A673 (cell line): ENCODE data around the gene RNGTT.

Experiments
- EZH2 ChIP-seq: fragments of 200-600 bp; sonication (generic); IDR thresholded peaks from 2 replicates; pipeline ENCODE4 v1.6.1; 2017; ENCODE audit warnings: borderline replicate concordance, low read depth, mild to moderate bottlenecking, mixed read lengths, antibody characterized with exemption, low read length; ENCODE audit not compliant: poor library complexity, severe bottlenecking
- TF ChIP-seq, protein P1 (sequence below): fragments of 300-800, 200-600 bp; sonication (generic); conservative IDR thresholded peaks from 2 replicates; pipeline ENCODE4 v1.5.1; 2017; ENCODE audit warnings: low read depth, mild to moderate bottlenecking, antibody characterized with exemption, low read length, moderate library complexity, mixed read lengths

DNA sequence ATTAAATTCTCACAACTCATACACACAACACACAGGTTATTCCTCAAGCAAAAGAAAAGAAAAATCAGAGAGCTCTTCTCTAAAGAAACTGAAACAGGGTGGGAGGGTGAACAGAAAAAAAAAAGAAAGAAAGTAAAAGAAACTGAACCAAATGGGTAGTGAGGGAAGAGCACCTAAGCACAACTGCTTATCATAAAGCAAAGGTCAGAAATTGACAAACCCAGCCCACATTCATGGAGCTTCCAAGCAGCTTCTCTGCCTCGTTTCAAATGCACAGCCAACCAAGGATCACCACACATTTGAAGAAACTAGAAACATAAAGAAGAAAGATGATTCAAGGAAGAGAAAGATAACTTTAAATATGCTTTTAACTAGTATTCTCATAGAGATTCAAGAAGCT is 90.5 kb downstream of the RNGTT start:
- TF ChIP-seq, protein P1, sequence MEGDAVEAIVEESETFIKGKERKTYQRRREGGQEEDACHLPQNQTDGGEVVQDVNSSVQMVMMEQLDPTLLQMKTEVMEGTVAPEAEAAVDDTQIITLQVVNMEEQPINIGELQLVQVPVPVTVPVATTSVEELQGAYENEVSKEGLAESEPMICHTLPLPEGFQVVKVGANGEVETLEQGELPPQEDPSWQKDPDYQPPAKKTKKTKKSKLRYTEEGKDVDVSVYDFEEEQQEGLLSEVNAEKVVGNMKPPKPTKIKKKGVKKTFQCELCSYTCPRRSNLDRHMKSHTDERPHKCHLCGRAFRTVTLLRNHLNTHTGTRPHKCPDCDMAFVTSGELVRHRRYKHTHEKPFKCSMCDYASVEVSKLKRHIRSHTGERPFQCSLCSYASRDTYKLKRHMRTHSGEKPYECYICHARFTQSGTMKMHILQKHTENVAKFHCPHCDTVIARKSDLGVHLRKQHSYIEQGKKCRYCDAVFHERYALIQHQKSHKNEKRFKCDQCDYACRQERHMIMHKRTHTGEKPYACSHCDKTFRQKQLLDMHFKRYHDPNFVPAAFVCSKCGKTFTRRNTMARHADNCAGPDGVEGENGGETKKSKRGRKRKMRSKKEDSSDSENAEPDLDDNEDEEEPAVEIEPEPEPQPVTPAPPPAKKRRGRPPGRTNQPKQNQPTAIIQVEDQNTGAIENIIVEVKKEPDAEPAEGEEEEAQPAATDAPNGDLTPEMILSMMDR = no peak
- no peak for TF ChIP-seq EZH2
